ENCODE results near the gene NOSIP. TPM values are rescaled to one million over a fixed set of nuclear protein-coding genes. Genes with fewer than 3 reads are reported as not detected.

Gene NOSIP
- total and polyA plus RNA-seq, 2 donors = 33.0 to 67.2 TPM

- WGBS = 95% methylated on average over 38 of the region's 38 CpGs
- H3K36me3 ChIP-seq (ENCODE audit: insufficient read depth) = peaks cover 7% of the 10 kb centered on the region
- no peak for DNase-seq (ENCODE audit: extremely low spot score)
- no peaks in the 10 kb centered on the region for H3K4me1 ChIP-seq (ENCODE audit: insufficient read depth)
- H3K4me3 ChIP-seq (ENCODE audit: low read depth, low read length) = no peak overlapping the region
- no peak overlapping the region for H3K27ac ChIP-seq (ENCODE audit: low read depth)
Measured at GRCh38 chr19:49601482-49602038, 21.2 kb upstream of the NOSIP start.

- Histone ChIP-seq H3K36me3 (ENCODE audit: insufficient read depth) (peaks cover 4% of the 10 kb centered on the region), H3K27ac (ENCODE audit: low read depth) (no peak overlapping the region), H3K4me3 (ENCODE audit: low read depth, low read length) (no peak overlapping the region), H3K4me1 (ENCODE audit: insufficient read depth) (no peaks in the 10 kb centered on the region)
- WGBS = 94% methylated on average over 26 of the region's 26 CpGs
- no peak for DNase-seq (ENCODE audit: extremely low spot score)
Measured at GRCh38 chr19:49599378-49600295, 19.3 kb upstream of the NOSIP start.

GRCh38 chr19:49597703-49597974 lies 17.3 kb upstream of the NOSIP start:
- H3K4me3 ChIP-seq (ENCODE audit: low read depth, low read length) = no peak overlapping the region
- no peak for DNase-seq (ENCODE audit: extremely low spot score)
- H3K27ac ChIP-seq (ENCODE audit: low read depth) = no peak overlapping the region
- peaks cover 6% of the 10 kb centered on the region for H3K36me3 ChIP-seq (ENCODE audit: insufficient read depth)
- H3K4me1 ChIP-seq (ENCODE audit: insufficient read depth) = no peaks in the 10 kb centered on the region
- 95% methylated on average over 29 of the region's 29 CpGs for WGBS

GRCh38 chr19:49596954-49597702 lies 16.8 kb upstream of the NOSIP start:
- Histone ChIP-seq H3K36me3 (ENCODE audit: insufficient read depth) (peaks cover 6% of the 10 kb centered on the region), H3K27ac (ENCODE audit: low read depth) (no peak overlapping the region), H3K4me3 (ENCODE audit: low read depth, low read length) (no peak overlapping the region), H3K4me1 (ENCODE audit: insufficient read depth) (no peaks in the 10 kb centered on the region)
- 96% methylated on average over 65 of the region's 65 CpGs for WGBS
- DNase-seq (ENCODE audit: extremely low spot score) = no peak

GRCh38 chr19:49596407-49596806 lies 16.1 kb upstream of the NOSIP start:
- Histone ChIP-seq H3K36me3 (ENCODE audit: insufficient read depth) (peaks cover 5% of the 10 kb centered on the region), H3K4me1 (ENCODE audit: insufficient read depth) (no peaks in the 10 kb centered on the region), H3K4me3 (ENCODE audit: low read depth, low read length) (no peak overlapping the region), H3K27ac (ENCODE audit: low read depth) (no peak overlapping the region)
- WGBS = 92% methylated on average over 15 of the region's 15 CpGs
- DNase-seq (ENCODE audit: extremely low spot score) = no peak

- DNase-seq (ENCODE audit: extremely low spot score) = no peak
- H3K27ac ChIP-seq (ENCODE audit: low read depth) = no peak overlapping the region
- H3K4me1 ChIP-seq (ENCODE audit: insufficient read depth) = no peaks in the 10 kb centered on the region
- 91% methylated on average over 32 of the region's 32 CpGs for WGBS
- peaks cover 2% of the 10 kb centered on the region for H3K36me3 ChIP-seq (ENCODE audit: insufficient read depth)
- H3K4me3 ChIP-seq (ENCODE audit: low read depth, low read length) = no peak overlapping the region
Measured at GRCh38 chr19:49595819-49596404, 15.6 kb upstream of the NOSIP start.

- DNase-seq (ENCODE audit: extremely low spot score) = no peak
- Histone ChIP-seq H3K36me3 (ENCODE audit: insufficient read depth) (peaks cover 2% of the 10 kb centered on the region), H3K27ac (ENCODE audit: low read depth) (no peak overlapping the region), H3K4me3 (ENCODE audit: low read depth, low read length) (no peak overlapping the region), H3K4me1 (ENCODE audit: insufficient read depth) (no peaks in the 10 kb centered on the region)
- WGBS = 90% methylated on average over 35 of the region's 35 CpGs
Measured at GRCh38 chr19:49594993-49595818, 14.8 kb upstream of the NOSIP start.

GRCh38 chr19:49594157-49594992 lies 14.0 kb upstream of the NOSIP start:
- 91% methylated on average over 35 of the region's 35 CpGs for WGBS
- Histone ChIP-seq H3K27ac (ENCODE audit: low read depth) (no peak overlapping the region), H3K36me3 (ENCODE audit: insufficient read depth) (peaks cover 2% of the 10 kb centered on the region), H3K4me3 (ENCODE audit: low read depth, low read length) (no peak overlapping the region), H3K4me1 (ENCODE audit: insufficient read depth) (no peaks in the 10 kb centered on the region)
- no peak for DNase-seq (ENCODE audit: extremely low spot score)

- H3K4me3 ChIP-seq (ENCODE audit: low read depth, low read length) = peak overlapping the region; percentile 94
Measured at GRCh38 chr19:49593233-49594113, 13.1 kb upstream of the NOSIP start.

GRCh38 chr19:49592486-49593232 lies 12.3 kb upstream of the NOSIP start:
- peak overlapping the region; percentile 94 for H3K4me3 ChIP-seq (ENCODE audit: low read depth, low read length)
- H3K27ac ChIP-seq (ENCODE audit: low read depth) = no peak overlapping the region
- peaks cover 2% of the 10 kb centered on the region for H3K36me3 ChIP-seq (ENCODE audit: insufficient read depth)
- DNase-seq (ENCODE audit: extremely low spot score) = no peak
- WGBS = 6% methylated on average over 28 of the region's 28 CpGs
- no peaks in the 10 kb centered on the region for H3K4me1 ChIP-seq (ENCODE audit: insufficient read depth)

More at GRCh38 chr19:49593233-49594113, 13.1 kb upstream of the NOSIP start:
- WGBS = 7% methylated on average over 27 of the region's 27 CpGs
- Histone ChIP-seq H3K36me3 (ENCODE audit: insufficient read depth) (peaks cover 2% of the 10 kb centered on the region), H3K4me1 (ENCODE audit: insufficient read depth) (no peaks in the 10 kb centered on the region), H3K27ac (ENCODE audit: low read depth) (peak overlapping the region; percentile 33)
- DNase-seq (ENCODE audit: extremely low spot score) = peak; percentile 81
